Ascending aorta (tissue), 2 donors: ENCODE results near the gene RACGAP1. TPM values are rescaled to one million over a fixed set of nuclear protein-coding genes. Genes with fewer than 3 reads are reported as not detected.

ENCODE experiments used
- DNase-seq, 2 donors: peaks; one replicate each; pipeline ENCODE4 v3.0.0-alpha.2; 2019; ENCODE audit warnings: low spot score in 2 of 2
- H3K27ac ChIP-seq, 2 donors: fragments of 200-600 bp; sonication (generic); one replicate each; pipeline ENCODE4 v1.5.1; 2016 to 2017; ENCODE audit warnings: mild to moderate bottlenecking in 1 of 2
- H3K27me3 ChIP-seq: fragments of 200-600 bp; sonication (generic); one replicate; pipeline ENCODE4 v1.5.1; 2017
- H3K36me3 ChIP-seq, 2 donors: fragments of 200-600 bp; sonication (generic); one replicate each; pipeline ENCODE4 v1.5.1; 2016
- H3K4me1 ChIP-seq, 2 donors: fragments of 200-600 bp; sonication (generic); one replicate each; pipeline ENCODE4 v1.5.1; 2016 to 2017; ENCODE audit warnings: mild to moderate bottlenecking in 1 of 2
- H3K4me3 ChIP-seq, 2 donors: fragments of 200-600 bp; sonication (generic); one replicate each; pipeline ENCODE4 v1.5.1; 2016 to 2017; ENCODE audit warnings: mild to moderate bottlenecking in 1 of 2
- H3K9me3 ChIP-seq, 2 donors: fragments of 200-600 bp; sonication (generic); one replicate each; pipeline ENCODE4 v1.5.1; 2016
- intact Hi-C: fragments of 100-400 bp; cut with DNase I; formaldehyde crosslinking; loops from one replicate; pipeline ENCODE4 v1.15.1; 2023
- total RNA-seq: library from RNA; depleted of rRNA; stranded (reverse); fragments of >200 nt; gene quantifications from one replicate; pipeline ENCODE4 v1.1.0, GENCODE V29; 2016
- TF ChIP-seq, protein P1 (sequence below), 3 experiments: fragments of 200-600 bp in 2 of 3; fragments of 450-650 bp in 1 of 3; sonication (generic) in 2 of 3; IDR thresholded peaks; one replicate each; pipeline ENCODE4 v1.5.1; 2016 to 2019; ENCODE audit warnings: antibody characterized with exemption in 3 of 3, mild to moderate bottlenecking in 1 of 3, moderate library complexity in 1 of 3

The RACGAP1 gene
- total RNA-seq, 1 donor from 2014 or later, result 5.1 TPM

DNA sequence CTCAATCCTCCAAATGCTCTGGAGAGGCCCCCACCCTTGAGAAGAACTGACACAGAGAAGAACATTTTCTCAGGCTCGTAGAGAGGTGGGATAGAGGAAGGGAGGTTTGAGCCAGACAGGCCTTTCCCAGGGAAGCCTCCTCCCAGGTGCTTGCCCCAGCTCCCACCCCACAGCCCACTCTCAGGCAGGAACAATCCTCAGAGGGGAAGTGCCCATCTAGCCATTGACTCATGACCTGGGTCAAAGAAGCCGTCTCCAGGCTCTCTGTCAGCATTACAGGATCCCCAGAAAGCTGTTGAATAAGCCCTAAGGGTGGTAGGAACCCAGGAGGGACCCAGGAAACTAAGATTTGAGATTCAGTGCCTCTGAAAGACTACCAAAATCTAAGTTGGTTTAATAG, 48.7 kb downstream of the RACGAP1 start:
- Histone ChIP-seq H3K27me3 (no peaks in the 10 kb centered on the region), H3K4me3 (no peak overlapping the region)
- intact Hi-C loops, result no loop called here

GRCh38 chr12:49975318-49975761, 50.0 kb downstream of the RACGAP1 start:
- H3K36me3 ChIP-seq, result no peaks in the 10 kb centered on the region
- peak overlapping the region; percentile 27 to 56 for H3K27ac ChIP-seq
- H3K9me3 ChIP-seq, result no peaks in the 10 kb centered on the region
- no peak for DNase-seq
- peaks cover 0 to 15% of the 10 kb centered on the region in 2 donors for H3K4me1 ChIP-seq
- peak overlapping the region in 1 of 2 donors; percentile 38 for H3K4me3 ChIP-seq
- TF ChIP-seq, protein P1, sequence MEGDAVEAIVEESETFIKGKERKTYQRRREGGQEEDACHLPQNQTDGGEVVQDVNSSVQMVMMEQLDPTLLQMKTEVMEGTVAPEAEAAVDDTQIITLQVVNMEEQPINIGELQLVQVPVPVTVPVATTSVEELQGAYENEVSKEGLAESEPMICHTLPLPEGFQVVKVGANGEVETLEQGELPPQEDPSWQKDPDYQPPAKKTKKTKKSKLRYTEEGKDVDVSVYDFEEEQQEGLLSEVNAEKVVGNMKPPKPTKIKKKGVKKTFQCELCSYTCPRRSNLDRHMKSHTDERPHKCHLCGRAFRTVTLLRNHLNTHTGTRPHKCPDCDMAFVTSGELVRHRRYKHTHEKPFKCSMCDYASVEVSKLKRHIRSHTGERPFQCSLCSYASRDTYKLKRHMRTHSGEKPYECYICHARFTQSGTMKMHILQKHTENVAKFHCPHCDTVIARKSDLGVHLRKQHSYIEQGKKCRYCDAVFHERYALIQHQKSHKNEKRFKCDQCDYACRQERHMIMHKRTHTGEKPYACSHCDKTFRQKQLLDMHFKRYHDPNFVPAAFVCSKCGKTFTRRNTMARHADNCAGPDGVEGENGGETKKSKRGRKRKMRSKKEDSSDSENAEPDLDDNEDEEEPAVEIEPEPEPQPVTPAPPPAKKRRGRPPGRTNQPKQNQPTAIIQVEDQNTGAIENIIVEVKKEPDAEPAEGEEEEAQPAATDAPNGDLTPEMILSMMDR (IDR thresholded peaks at IDR 0.05), result no peak
- intact Hi-C loops, result no loop called here
- H3K27me3 ChIP-seq, result no peaks in the 10 kb centered on the region

More for the DNA sequence above, 48.7 kb downstream of the RACGAP1 start:
- no peak overlapping the region for H3K27ac ChIP-seq
- TF ChIP-seq, protein P1 (IDR thresholded peaks at IDR 0.05), result no peak
- H3K4me1 ChIP-seq, result peaks cover 0 to 15% of the 10 kb centered on the region in 2 donors
- DNase-seq, result no peak
- no peaks in the 10 kb centered on the region for H3K36me3 ChIP-seq
- H3K9me3 ChIP-seq, result no peaks in the 10 kb centered on the region

GRCh38 chr12:49974677-49975317, 50.5 kb downstream of the RACGAP1 start:
- intact Hi-C loops, result no loop called here
- TF ChIP-seq, protein P1 (IDR thresholded peaks at IDR 0.05), result no peak
- H3K4me1 ChIP-seq, result peaks cover 0 to 15% of the 10 kb centered on the region in 2 donors
- H3K4me3 ChIP-seq, result peak overlapping the region in 1 of 2 donors; percentile 38
- peak overlapping the region; percentile 27 to 56 for H3K27ac ChIP-seq
- H3K27me3 ChIP-seq, result no peaks in the 10 kb centered on the region
- no peak for DNase-seq
- H3K36me3 ChIP-seq, result no peaks in the 10 kb centered on the region
- no peaks in the 10 kb centered on the region for H3K9me3 ChIP-seq

DNA sequence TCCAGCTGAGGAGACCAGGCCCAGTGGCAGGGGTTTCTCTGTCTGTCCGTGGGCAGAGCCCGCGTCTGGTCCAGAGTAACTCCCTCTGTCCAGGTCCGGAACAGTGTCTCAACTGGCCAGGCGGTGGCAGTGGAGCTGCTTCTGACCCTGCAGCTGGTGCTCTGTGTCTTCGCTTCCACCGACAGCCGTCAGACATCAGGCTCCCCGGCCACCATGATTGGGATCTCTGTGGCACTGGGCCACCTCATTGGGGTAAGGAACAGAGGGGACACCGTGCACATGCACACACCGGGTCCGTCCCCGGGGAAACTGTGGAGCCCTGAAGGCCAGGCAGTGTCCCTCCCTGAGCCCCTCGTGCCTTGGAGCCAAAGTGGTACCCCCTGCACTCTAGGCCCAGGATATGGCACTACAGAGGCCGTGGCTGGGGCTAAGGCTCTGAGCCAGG, 51.0 kb downstream of the RACGAP1 start:
- TF ChIP-seq, protein P1 (IDR thresholded peaks at IDR 0.05), result peak; percentile 40 to 56 (median 50)
- no peaks in the 10 kb centered on the region for H3K9me3 ChIP-seq
- no peaks in the 10 kb centered on the region for H3K36me3 ChIP-seq
- H3K4me3 ChIP-seq, result peak overlapping the region in 1 of 2 donors; percentile 38
- peak in 1 of 2 donors; percentile 78 for DNase-seq
- intact Hi-C loops, result no loop called here
- H3K27ac ChIP-seq, result peak overlapping the region; percentile 27 to 56
- peaks cover 0 to 15% of the 10 kb centered on the region in 2 donors for H3K4me1 ChIP-seq
- no peaks in the 10 kb centered on the region for H3K27me3 ChIP-seq

- Histone ChIP-seq H3K4me1 (peaks cover 0 to 15% of the 10 kb centered on the region in 2 donors), H3K9me3 (no peaks in the 10 kb centered on the region), H3K27ac (no peak overlapping the region), H3K36me3 (no peaks in the 10 kb centered on the region), H3K27me3 (no peaks in the 10 kb centered on the region), H3K4me3 (no peak overlapping the region)
- intact Hi-C loops, result no loop called here
- DNase-seq, result no peak
- TF ChIP-seq, protein P1 (IDR thresholded peaks at IDR 0.05), result no peak
Observed at GRCh38 chr12:49973361-49973830, 51.9 kb downstream of the RACGAP1 start.
